HepG2 (cell line): ENCODE results near the gene WNT7A. TPM values are rescaled to one million over a fixed set of nuclear protein-coding genes. Genes with fewer than 3 reads are reported as not detected.

Source experiments
- ATAC-seq: fragments of 200-7000 bp; cut with Tn5 transposase; 3 replicates; pipeline ENCODE4 v1.9.1; 2020; ENCODE audit warnings: mild to moderate bottlenecking, moderate library complexity
- BruUV-seq: library from RNA; stranded (reverse); fragments of 400-500 nt; replicated peaks from 2 replicates; lab custom pipeline; 2021; lab: Mats Ljungman, UMichigan
- CTCF ChIA-PET: fragments of 300-600 bp; formaldehyde crosslinking; extraction: SDS; loops from one replicate; lab custom pipeline; 2021; ENCODE audit warnings: low total read pairs, inconsistent platforms, low intra/inter-chr PET ratio; lab: Yijun Ruan, JAX
- POLR2A ChIA-PET: fragments of 350-600 bp; sonication (Branson Sonifier 250); formaldehyde crosslinking; loops from one replicate; lab custom pipeline; 2020; ENCODE audit warnings: antibody characterized with exemption, inconsistent platforms; lab: Yijun Ruan, JAX
- DNase-seq: peaks from one replicate; pipeline ENCODE4 v3.0.0-alpha.2; 2015; ENCODE audit warnings: low spot score
- FAIRE-seq: peaks from 3 replicates; lab custom pipeline; 2011; peaks lifted over from hg19 to GRCh38; lab: Jason Lieb, UNC
- H2AFZ ChIP-seq: one replicate; pipeline ENCODE4 v1.6.1; 2011; ENCODE audit warnings: low read length, inconsistent platforms
- H3K27ac ChIP-seq: fragments of 300-600 bp; 3 replicates; pipeline ENCODE4 v1.8.0; 2011; ENCODE audit warnings: mixed run types, mild to moderate bottlenecking, mixed read lengths, low read length, inconsistent platforms; ENCODE audit not compliant: insufficient read depth; ENCODE audit errors: extremely low read length
- H3K27me3 ChIP-seq, 2 experiments: fragments of 200-600 bp in 1 of 2; 2 replicates in 1 of 2; 3 replicates in 1 of 2; pipeline versions ENCODE4 v1.6.0 to v1.8.0; 2011; ENCODE audit warnings: low read length in 2 of 2, mild to moderate bottlenecking in 2 of 2, moderate library complexity in 2 of 2, inconsistent platforms in 1 of 2; ENCODE audit not compliant: insufficient read depth in 2 of 2, control insufficient read depth in 1 of 2
- H3K36me3 ChIP-seq, 2 experiments: fragments of 200-600 bp in 1 of 2; replicated peaks in 1 of 2; 2 replicates in 1 of 2; 3 replicates in 1 of 2; pipeline versions ENCODE4 v1.5.1 to v1.8.0; 2011; ENCODE audit warnings: low read length in 2 of 2, inconsistent platforms in 1 of 2; ENCODE audit not compliant: insufficient read depth in 2 of 2, control insufficient read depth in 1 of 2
- H3K4me1 ChIP-seq: 2 replicates; pipeline ENCODE4 v1.5.1; 2012; ENCODE audit warnings: low read length, inconsistent platforms; ENCODE audit not compliant: insufficient read depth
- H3K4me2 ChIP-seq: 2 replicates; pipeline ENCODE4 v1.6.0; 2011; ENCODE audit warnings: low read depth, low read length, inconsistent platforms
- H3K4me3 ChIP-seq, 3 experiments: fragments of 200-600 bp in 1 of 3; sonication (generic), shearing (Covaris generic) in 1 of 3; replicated peaks in 1 of 3; 2 replicates each; pipeline ENCODE4 v1.5.1; 2011 to 2016; ENCODE audit warnings: low read length in 3 of 3, inconsistent platforms in 2 of 3, low read depth in 2 of 3, mild to moderate bottlenecking in 2 of 3, control low read depth in 1 of 3, mixed read lengths in 1 of 3; ENCODE audit not compliant: insufficient read depth in 1 of 3
- H3K79me2 ChIP-seq: one replicate; pipeline ENCODE4 v1.6.1; 2011; ENCODE audit warnings: low read length, inconsistent platforms; ENCODE audit not compliant: insufficient read depth
- H3K9ac ChIP-seq: 2 replicates; pipeline ENCODE4 v1.6.0; 2011; ENCODE audit warnings: mild to moderate bottlenecking, low read depth, low read length, inconsistent platforms; ENCODE audit not compliant: insufficient read depth
- H3K9me3 ChIP-seq: 2 replicates; pipeline ENCODE4 v1.5.1; 2012; ENCODE audit warnings: mild to moderate bottlenecking, low read length
- H4K20me1 ChIP-seq: 2 replicates; pipeline ENCODE4 v1.6.0; 2011; ENCODE audit warnings: inconsistent platforms, mild to moderate bottlenecking, low read length, moderate library complexity; ENCODE audit not compliant: insufficient read depth
- FOXK1 ChIP-seq: sonication (generic); formaldehyde crosslinking; IDR thresholded peaks from 2 replicates; pipeline ENCODE4 v1.4.0; 2020; ENCODE audit warnings: low read depth, missing genetic modification reagents, borderline replicate concordance
- MATR3 ChIP-seq: sonication (generic); formaldehyde crosslinking; IDR thresholded peaks from 2 replicates; pipeline ENCODE4 v1.4.0; 2020; ENCODE audit warnings: missing genetic modification reagents
- PCBP1 ChIP-seq: fragments of 200-400 bp; formaldehyde crosslinking; IDR thresholded peaks from 2 replicates; pipeline ENCODE4 v1.6.1; 2017; ENCODE audit warnings: mild to moderate bottlenecking, low read depth, low read length, borderline replicate concordance
- SMAD9 ChIP-seq: sonication (generic); formaldehyde crosslinking; IDR thresholded peaks from 2 replicates; pipeline ENCODE4 v1.5.1; 2020; ENCODE audit warnings: mild to moderate bottlenecking, missing genetic modification reagents
- ZBTB25 ChIP-seq: IDR thresholded peaks from 2 replicates; pipeline ENCODE4 v1.6.1; 2018; ENCODE audit warnings: missing genetic modification reagents
- ZNF136 ChIP-seq: sonication (generic); formaldehyde crosslinking; IDR thresholded peaks from 2 replicates; pipeline ENCODE4 v1.8.1; 2022; ENCODE audit warnings: low read depth, mild to moderate bottlenecking, moderate library complexity, missing genetic modification reagents
- ZNF207 ChIP-seq: fragments of 450-650 bp; IDR thresholded peaks from 2 replicates; pipeline ENCODE4 v1.6.1; 2016; ENCODE audit warnings: antibody characterized with exemption, borderline replicate concordance
- ZNF333 ChIP-seq: sonication (generic); formaldehyde crosslinking; IDR thresholded peaks from 2 replicates; pipeline ENCODE4 v1.4.0; 2020; ENCODE audit warnings: mild to moderate bottlenecking, missing genetic modification reagents, borderline replicate concordance
- WGBS: methylation state at CpG from one replicate; pipeline ENCODE4 v1.1.6; 2017; ENCODE audit warnings: low lambda C conversion rate; 5-methylcytosine and 5-hydroxymethylcytosine counted together
- in situ Hi-C: cut with HindIII; loops from 2 replicates; pipeline ENCODE4 v1.10.0; 2017; ENCODE audit warnings: low pct_unique_long_range_greater_than_20kb; ENCODE audit not compliant: extremely low pct_ligation_motif_present
- intact Hi-C: fragments of 100-400 bp; cut with micrococcal nuclease; formaldehyde crosslinking; loops from one replicate; pipeline ENCODE4 v1.10.0; 2022; ENCODE audit not compliant: unreplicated experiment
- polyA plus RNA-seq, 8 experiments: library from polyadenylated mRNA; depleted of rRNA in 3 of 8; stranded (reverse) in 7 of 8; unstranded in 1 of 8; fragments of >200 nt; fragmentation: Illumina TruSeq in 4 of 8; extraction: Trizol in 4 of 8; gene quantifications; 2 replicates each; pipeline versions ENCODE4 v1.2.1 to v1.2.3, GENCODE V29; 2011 to 2016; ENCODE audit warnings: low read depth in 4 of 8, missing spikeins in 1 of 8, mixed read lengths in 1 of 8; ENCODE audit not compliant: insufficient read depth in 1 of 8
- total RNA-seq, 5 experiments: library from RNA; depleted of rRNA; stranded (reverse); fragments of >200 nt; fragmentation: Illumina TruSeq; extraction: Trizol; gene quantifications; 2 replicates each; pipeline ENCODE4 v1.2.3, GENCODE V29; 2016; ENCODE audit warnings: low read depth in 1 of 5
- TF ChIP-seq, protein P1 (sequence below): sonication (generic); formaldehyde crosslinking; IDR thresholded peaks from 2 replicates; pipeline ENCODE4 v1.4.0; 2020; ENCODE audit warnings: mild to moderate bottlenecking, missing genetic modification reagents

Gene WNT7A
- total and polyA plus RNA-seq, 2 of the 13 experiments (the other 11 are each of a cell fraction or from before 2014, with no cell fraction given): not detected

GRCh38 chr3:13788522-13789424, 91.1 kb downstream of the WNT7A start:
- CTCF ChIA-PET: no interaction called here
- intact Hi-C loops (no loop called here), in situ Hi-C loops (no loop called here)
- H3K4me1 ChIP-seq: no peaks in the 10 kb centered on the region
- H3K9me3 ChIP-seq: no peaks in the 10 kb centered on the region
- no peaks in the 10 kb centered on the region for H3K36me3 ChIP-seq
- WGBS: 14% methylated on average over 5 of the region's 9 CpGs
- H3K9ac ChIP-seq: no peak overlapping the region
- no peaks in the 10 kb centered on the region for H3K79me2 ChIP-seq
- H3K4me3 ChIP-seq: no peak overlapping the region
- H3K27me3 ChIP-seq: peaks cover 30 to 92% of the 10 kb centered on the region in 2 experiments
- no peak overlapping the region for H3K4me2 ChIP-seq
- TF ChIP-seq ZBTB25 (CRISPR knock-in tag) (no peak), ZNF207 (no peak), MATR3 (no peak), SMAD9 (CRISPR knock-in tag) (no peak), ZNF333 (no peak), FOXK1 (CRISPR knock-in tag) (no peak), ZNF136 (no peak), PCBP1 (no peak)
- TF ChIP-seq, protein P1, sequence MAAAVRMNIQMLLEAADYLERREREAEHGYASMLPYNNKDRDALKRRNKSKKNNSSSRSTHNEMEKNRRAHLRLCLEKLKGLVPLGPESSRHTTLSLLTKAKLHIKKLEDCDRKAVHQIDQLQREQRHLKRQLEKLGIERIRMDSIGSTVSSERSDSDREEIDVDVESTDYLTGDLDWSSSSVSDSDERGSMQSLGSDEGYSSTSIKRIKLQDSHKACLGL (CRISPR knock-in tag): no peak
- BruUV-seq: no TSS peak
- no peak for DNase-seq
- FAIRE-seq: no peak
- ATAC-seq: no peak
- H3K27ac ChIP-seq: no peak overlapping the region
- no peak overlapping the region for H2AFZ ChIP-seq
- POLR2A ChIA-PET: no interaction called here
- H4K20me1 ChIP-seq: peaks cover 10% of the 10 kb centered on the region; the same call in 1 of the 2 replicates
